ENCODE measurements around the gene ROMO1. TPM values are rescaled to one million over a fixed set of nuclear protein-coding genes. Genes with fewer than 3 reads are reported as not detected.
A peak's percentile ranks its signal among the peaks of the same experiment; 100 is the strongest.

The ROMO1 gene
- total and polyA plus RNA-seq, 4 donors: 71.4 to 209 (median 102) TPM

DNA sequence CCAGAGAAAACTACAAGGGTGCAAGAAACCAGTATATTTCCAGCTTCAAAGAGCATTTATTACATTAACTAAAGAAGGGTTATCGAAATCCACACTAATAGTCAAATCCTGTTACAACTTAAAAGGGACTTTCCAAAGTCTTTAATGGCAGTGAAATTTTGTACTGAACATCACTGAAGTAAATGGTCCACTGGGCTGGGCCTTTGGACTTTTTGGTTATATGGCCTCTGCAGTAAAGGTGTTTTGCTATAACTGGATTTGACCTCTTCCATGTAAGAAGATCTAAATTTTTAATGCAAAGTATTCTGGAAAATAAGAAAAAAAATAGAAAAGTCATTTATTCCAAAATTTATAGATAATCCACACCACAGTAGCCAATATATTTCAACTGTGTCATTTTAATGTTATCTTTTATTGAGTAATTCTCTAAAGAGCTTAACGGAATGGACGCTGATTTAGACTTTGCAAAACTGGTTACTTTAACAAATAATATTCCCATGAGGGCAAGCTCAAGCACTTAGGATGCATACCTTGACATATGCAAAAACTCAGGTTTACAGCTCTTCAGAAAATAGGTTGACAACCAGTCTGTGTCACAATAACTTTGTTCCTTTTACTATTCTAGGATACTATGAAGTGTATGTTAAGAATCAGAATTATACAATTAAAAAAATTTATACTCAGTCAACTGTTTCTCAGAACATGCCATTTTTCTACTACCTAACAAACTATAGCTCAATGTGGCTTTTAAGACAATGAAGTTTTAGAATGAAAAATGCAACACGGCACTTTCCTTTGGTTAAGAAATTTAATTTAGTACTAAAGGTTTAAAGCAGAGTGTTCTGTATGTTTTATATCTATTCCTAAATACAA, 35.8 kb downstream of the ROMO1 start:
- H3K27me3 ChIP-seq (ENCODE audit: control insufficient read depth, insufficient read depth, low read length): no peaks in the 10 kb centered on the region
- no peaks in the 10 kb centered on the region for H3K9me3 ChIP-seq (ENCODE audit: control insufficient read depth, insufficient read depth, low read length)
- no peak overlapping the region for H3K4me3 ChIP-seq (ENCODE audit: low read depth, low read length)
- no peak overlapping the region for H3K27ac ChIP-seq (ENCODE audit: low read depth, low read length)
- no CpG with 5 or more reads among the region's 4 CpGs for WGBS (ENCODE audit: insufficient coverage)
- peaks cover 3% of the 10 kb centered on the region for H3K4me1 ChIP-seq (ENCODE audit: control insufficient read depth, insufficient read depth, low read length)
- H3K36me3 ChIP-seq (ENCODE audit: control insufficient read depth, insufficient read depth, low read length): peaks cover 35% of the 10 kb centered on the region
- DNase-seq (ENCODE audit: low read depth in 4 of 6, low spot score in 6 of 6): no peak

DNA sequence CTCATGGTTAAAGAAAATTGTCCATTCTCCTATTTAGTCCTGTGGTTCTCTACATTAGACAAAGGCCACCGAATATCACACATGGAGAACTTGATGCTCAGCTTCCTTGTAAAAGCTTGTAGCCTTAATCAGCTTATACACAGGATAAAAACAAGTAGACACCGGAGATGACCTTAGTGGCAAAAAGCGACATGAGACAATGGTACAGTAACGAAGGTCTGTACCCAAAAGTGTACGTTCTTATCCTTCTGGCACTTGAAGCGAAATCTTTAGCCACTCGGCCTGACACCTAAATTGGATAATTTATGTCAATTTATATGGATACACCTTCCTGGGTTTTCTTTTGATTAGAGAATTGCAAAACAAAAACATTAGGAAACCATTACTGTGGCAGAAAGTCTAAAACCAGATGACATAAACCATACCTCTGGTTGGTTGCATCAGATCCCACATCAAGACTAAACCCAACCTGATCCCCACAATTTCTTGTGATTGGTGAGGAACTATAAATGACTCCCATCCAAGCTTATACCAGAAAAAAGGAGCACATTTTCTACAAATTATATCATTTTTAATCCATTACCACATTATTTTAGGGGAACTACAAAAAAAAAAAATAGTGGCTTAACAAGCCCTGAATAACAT, 36.7 kb downstream of the ROMO1 start:
- H3K27ac ChIP-seq (ENCODE audit: low read depth, low read length): no peak overlapping the region
- peaks cover 35% of the 10 kb centered on the region for H3K36me3 ChIP-seq (ENCODE audit: control insufficient read depth, insufficient read depth, low read length)
- H3K27me3 ChIP-seq (ENCODE audit: control insufficient read depth, insufficient read depth, low read length): no peaks in the 10 kb centered on the region
- no peak overlapping the region for H3K4me3 ChIP-seq (ENCODE audit: low read depth, low read length)
- peaks cover 3% of the 10 kb centered on the region for H3K4me1 ChIP-seq (ENCODE audit: control insufficient read depth, insufficient read depth, low read length)
- 90% methylated on average over 3 of the region's 7 CpGs for WGBS (ENCODE audit: insufficient coverage)
- DNase-seq (ENCODE audit: low read depth in 4 of 6, low spot score in 6 of 6): no peak
- no peaks in the 10 kb centered on the region for H3K9me3 ChIP-seq (ENCODE audit: control insufficient read depth, insufficient read depth, low read length)

DNA sequence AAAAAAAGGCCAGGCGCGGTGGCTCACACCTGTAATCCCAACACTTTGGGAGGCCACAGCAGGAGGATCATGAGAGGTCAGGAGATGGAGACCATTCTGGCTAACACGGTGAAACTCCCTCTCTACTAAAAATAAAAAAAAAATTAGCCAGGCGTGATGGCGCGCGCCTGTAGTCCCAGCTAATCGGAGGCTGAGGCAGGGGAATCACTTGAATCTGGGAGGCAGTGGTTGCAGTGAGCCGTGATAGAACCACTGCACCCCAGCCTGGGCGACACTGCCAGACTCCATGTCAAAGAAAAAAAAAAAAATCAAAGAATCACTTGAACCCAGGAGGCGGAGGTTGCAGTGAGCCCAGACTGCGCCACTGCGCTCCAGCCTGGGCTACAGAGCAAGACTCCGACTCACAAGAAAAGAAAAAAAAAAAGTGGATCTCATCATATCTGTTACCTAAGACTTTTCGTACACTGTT, 38.7 kb downstream of the ROMO1 start:
- Histone ChIP-seq H3K36me3 (ENCODE audit: control insufficient read depth, insufficient read depth, low read length) (peaks cover 30% of the 10 kb centered on the region), H3K27ac (ENCODE audit: low read depth, low read length) (no peak overlapping the region), H3K4me3 (ENCODE audit: low read depth, low read length) (no peak overlapping the region), H3K4me1 (ENCODE audit: control insufficient read depth, insufficient read depth, low read length) (peaks cover 3% of the 10 kb centered on the region), H3K9me3 (ENCODE audit: control insufficient read depth, insufficient read depth, low read length) (no peaks in the 10 kb centered on the region), H3K27me3 (ENCODE audit: control insufficient read depth, insufficient read depth, low read length) (no peaks in the 10 kb centered on the region)
- WGBS (ENCODE audit: insufficient coverage): 89% methylated on average over 10 of the region's 15 CpGs
- DNase-seq (ENCODE audit: low read depth in 4 of 6, low spot score in 6 of 6): no peak

DNA sequence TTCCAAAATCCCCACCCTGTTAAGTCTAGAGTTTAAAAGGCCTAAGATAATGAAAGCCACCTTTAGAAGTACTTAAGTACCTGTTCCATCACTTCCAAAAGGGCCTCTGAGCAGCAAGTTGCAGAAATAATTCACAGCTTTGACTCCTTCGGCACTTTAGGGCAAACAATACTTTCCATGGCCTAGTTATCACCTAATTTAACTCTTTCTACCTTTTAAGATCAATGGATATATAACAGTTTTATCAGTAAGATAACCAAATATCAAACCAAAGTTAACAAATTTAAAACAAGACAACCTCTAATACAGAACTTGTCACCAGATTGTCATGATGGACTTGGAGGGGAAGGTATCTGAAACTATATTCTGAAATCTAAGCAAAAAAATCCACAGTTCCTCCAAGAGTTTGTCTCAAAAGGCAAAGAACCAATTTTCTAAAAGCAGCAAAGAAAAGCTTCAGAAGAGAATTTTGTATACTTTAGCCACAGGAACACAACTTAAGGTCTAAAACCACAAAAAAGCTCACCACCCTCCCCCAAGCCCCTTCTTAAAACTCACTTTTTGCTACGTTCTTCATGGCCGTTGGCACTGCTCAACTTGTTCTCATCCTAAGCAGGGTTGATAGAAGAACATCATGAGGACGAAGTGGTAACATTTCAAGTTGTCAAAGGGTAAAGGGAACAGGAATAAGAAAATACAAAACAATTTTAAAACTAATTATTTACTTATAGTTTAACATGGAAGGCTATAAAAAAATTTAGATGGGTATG, 39.4 kb downstream of the ROMO1 start:
- no peak overlapping the region for H3K4me3 ChIP-seq (ENCODE audit: low read depth, low read length)

DNA sequence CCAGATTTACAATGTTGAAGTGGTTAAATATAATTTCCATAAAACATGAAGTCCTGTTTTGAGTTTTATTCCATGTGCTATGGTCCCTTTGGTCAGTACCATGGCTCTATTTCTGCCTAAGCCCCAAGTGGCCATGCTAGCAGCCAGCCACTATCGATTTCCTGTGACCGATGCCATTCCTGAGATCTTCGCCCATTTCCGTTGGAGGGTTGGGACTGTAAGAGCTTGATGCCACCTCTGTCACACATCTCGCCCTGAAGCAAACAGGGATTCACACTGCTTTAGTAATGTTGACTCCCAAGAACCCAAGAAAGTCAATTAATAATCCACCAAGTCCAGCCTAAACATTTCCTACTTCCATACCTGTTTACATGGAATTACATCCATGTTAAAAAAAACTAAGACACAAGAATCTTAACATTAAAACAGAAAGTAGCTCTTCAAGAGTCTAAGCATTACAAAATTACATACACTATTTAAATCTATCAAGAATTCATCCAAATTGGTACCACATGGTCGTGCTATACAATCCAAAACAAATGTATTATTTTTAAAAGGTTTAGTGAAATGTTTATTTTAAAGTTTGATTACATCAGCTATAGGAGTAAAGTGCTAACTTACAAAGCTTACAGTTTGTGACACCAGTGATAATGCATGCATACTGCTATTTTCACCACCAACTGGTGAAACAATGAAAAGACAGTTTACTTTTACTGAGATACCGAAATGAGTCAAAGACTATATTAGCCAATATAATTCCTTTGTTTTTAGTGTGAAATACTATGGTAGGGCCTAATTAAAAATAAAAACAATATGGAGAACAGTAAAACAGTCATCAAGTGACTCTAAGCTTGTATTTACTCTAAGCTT, 40.3 kb downstream of the ROMO1 start:
- no peak overlapping the region for H3K27ac ChIP-seq (ENCODE audit: low read depth, low read length)
- H3K4me1 ChIP-seq (ENCODE audit: control insufficient read depth, insufficient read depth, low read length): peaks cover 3% of the 10 kb centered on the region
- H3K9me3 ChIP-seq (ENCODE audit: control insufficient read depth, insufficient read depth, low read length): no peaks in the 10 kb centered on the region
- H3K36me3 ChIP-seq (ENCODE audit: control insufficient read depth, insufficient read depth, low read length): peaks cover 24% of the 10 kb centered on the region
- DNase-seq (ENCODE audit: low read depth in 4 of 6, low spot score in 6 of 6): peak in 2 of 6 donors; percentile 17 to 36
- H3K27me3 ChIP-seq (ENCODE audit: control insufficient read depth, insufficient read depth, low read length): no peaks in the 10 kb centered on the region
- 83% methylated on average over 1 of the region's 7 CpGs for WGBS (ENCODE audit: insufficient coverage)
- H3K4me3 ChIP-seq (ENCODE audit: low read depth, low read length): no peak overlapping the region

More for the DNA sequence above, 39.4 kb downstream of the ROMO1 start:
- Histone ChIP-seq H3K36me3 (ENCODE audit: control insufficient read depth, insufficient read depth, low read length) (peaks cover 24% of the 10 kb centered on the region), H3K27ac (ENCODE audit: low read depth, low read length) (no peak overlapping the region), H3K27me3 (ENCODE audit: control insufficient read depth, insufficient read depth, low read length) (no peaks in the 10 kb centered on the region), H3K4me1 (ENCODE audit: control insufficient read depth, insufficient read depth, low read length) (peaks cover 3% of the 10 kb centered on the region), H3K9me3 (ENCODE audit: control insufficient read depth, insufficient read depth, low read length) (no peaks in the 10 kb centered on the region)
- WGBS (ENCODE audit: insufficient coverage): no CpG with 5 or more reads among the region's 4 CpGs
- DNase-seq (ENCODE audit: low read depth in 4 of 6, low spot score in 6 of 6): no peak

DNA sequence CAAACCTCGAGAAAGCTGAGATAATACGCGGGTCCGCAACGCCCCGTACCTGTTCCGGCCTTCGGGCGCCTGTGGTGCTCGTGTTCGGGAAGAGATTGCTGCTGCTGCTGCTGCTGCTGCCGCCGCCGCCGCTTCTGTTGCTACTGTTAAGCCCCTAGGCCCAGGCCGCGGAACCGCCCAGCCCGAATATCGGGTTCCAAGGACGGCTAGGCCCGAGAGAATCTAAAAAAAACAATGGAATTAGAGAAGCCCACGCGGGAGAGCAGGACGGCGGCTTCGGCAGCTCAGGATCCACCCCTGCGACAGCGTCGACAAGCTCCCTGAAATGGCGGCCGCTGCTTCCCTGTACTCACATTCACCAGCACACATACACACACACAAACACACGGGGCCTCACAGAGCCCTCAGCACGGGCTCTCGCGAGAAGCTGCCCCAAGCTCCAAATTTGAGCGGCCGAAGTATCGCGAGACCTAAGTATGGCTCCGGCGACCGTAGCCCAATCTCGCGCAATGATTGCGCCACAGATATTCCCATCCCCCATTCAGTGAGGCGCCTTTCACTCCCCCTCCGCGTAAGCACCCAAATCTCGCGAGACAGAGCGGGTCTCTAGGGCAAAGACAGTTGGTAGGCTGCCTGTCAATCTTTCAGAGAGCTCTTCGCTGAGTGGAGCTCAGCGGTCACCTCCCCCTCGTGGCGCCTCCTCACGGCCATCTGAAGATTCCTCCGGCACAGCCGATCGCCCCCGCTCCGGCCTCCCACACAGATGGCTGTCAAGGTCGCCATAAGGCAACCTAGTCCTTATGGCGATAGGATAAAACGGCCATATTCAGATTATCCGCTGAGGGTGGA, 42.9 kb downstream of the ROMO1 start, which contains the start of gene RBM39:
RBM39 (minus strand) TSS at position 369 of the 849 bp plus-strand sequence. CDS start 1,386 bp downstream, outside the sequence.
- peaks cover 3% of the 10 kb centered on the region for H3K4me1 ChIP-seq (ENCODE audit: control insufficient read depth, insufficient read depth, low read length)
- WGBS (ENCODE audit: insufficient coverage): under 1% methylated on average over 66 of the region's 66 CpGs
- H3K27me3 ChIP-seq (ENCODE audit: control insufficient read depth, insufficient read depth, low read length): no peaks in the 10 kb centered on the region
- H3K27ac ChIP-seq (ENCODE audit: low read depth, low read length): peak within 1 kb of the TSS; percentile 100
- H3K4me3 ChIP-seq (ENCODE audit: low read depth, low read length): peak within 1 kb of the TSS; percentile 100
- DNase-seq (ENCODE audit: low read depth in 4 of 6, low spot score in 6 of 6): peak; percentile 100
- H3K36me3 ChIP-seq (ENCODE audit: control insufficient read depth, insufficient read depth, low read length): peaks cover 18% of the 10 kb centered on the region
- no peaks in the 10 kb centered on the region for H3K9me3 ChIP-seq (ENCODE audit: control insufficient read depth, insufficient read depth, low read length)

DNA sequence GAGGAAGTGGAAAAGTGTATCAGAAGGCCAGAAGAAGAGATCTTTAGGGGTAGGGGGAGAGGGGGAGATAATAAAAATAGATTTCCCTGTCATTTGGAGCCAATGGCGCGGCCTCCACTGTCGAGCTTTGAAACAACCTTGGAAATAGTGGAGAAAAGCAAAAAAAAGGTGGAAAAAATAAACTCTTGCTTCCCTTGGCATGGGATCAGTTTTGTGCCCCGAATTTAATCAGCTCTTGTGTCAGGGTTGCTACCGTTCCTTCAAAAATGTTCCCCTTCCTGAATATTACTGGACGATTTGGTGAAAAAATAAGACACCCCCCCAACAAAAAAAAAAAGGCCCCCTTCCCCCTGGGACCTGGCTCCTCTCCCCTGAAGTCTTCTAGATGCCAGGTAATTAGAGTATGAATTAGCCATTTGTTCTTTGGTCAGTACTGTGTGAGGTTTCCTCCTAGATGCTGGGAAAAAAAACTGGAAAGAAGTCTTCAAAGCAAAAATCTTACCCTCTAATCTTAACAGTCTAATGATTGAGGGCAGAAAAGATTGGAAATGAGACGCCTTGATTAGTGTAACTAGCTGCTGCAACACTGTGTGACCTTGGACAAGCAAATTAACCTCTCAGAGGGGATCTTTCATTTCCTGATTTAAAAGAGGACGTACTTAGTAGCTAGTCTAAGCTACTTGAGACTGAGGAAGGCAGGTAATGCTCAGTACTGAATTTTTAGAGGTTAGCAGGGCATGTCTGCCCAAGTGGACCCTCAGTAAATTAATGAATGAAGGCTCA, 43.7 kb downstream of the ROMO1 start:
- peak in 5 of 6 donors; percentile 2 to 59 (median 28) for DNase-seq (ENCODE audit: low read depth in 4 of 6, low spot score in 6 of 6)
- 0% methylated on average over 2 of the region's 8 CpGs for WGBS (ENCODE audit: insufficient coverage)
- H3K4me1 ChIP-seq (ENCODE audit: control insufficient read depth, insufficient read depth, low read length): peaks cover 3% of the 10 kb centered on the region
- H3K27ac ChIP-seq (ENCODE audit: low read depth, low read length): peak overlapping the region; percentile 97
- no peaks in the 10 kb centered on the region for H3K9me3 ChIP-seq (ENCODE audit: control insufficient read depth, insufficient read depth, low read length)
- H3K4me3 ChIP-seq (ENCODE audit: low read depth, low read length): peak overlapping the region; percentile 100
- peaks cover 10% of the 10 kb centered on the region for H3K36me3 ChIP-seq (ENCODE audit: control insufficient read depth, insufficient read depth, low read length)
- no peaks in the 10 kb centered on the region for H3K27me3 ChIP-seq (ENCODE audit: control insufficient read depth, insufficient read depth, low read length)

Measured in spinal cord (tissue), 10 donors.